PFSK-1 (cell line): ENCODE measurements around the gene PIK3CD.

Experiments used
- FOXP2 ChIP-seq: optimal IDR thresholded peaks from 2 replicates; pipeline ENCODE3; 2011; ENCODE audit warnings: borderline replicate concordance, control low read depth, inconsistent platforms; ENCODE audit not compliant: insufficient read depth; ENCODE audit errors: extremely low read length, extremely low read depth
- POLR2AphosphoS5 ChIP-seq: IDR thresholded peaks from 2 replicates; pipeline ENCODE4 v1.6.1; 2012; ENCODE audit warnings: low read depth, mild to moderate bottlenecking, control low read depth, low read length, moderate library complexity
- SIN3A ChIP-seq: IDR thresholded peaks from 2 replicates; pipeline ENCODE4 v1.6.1; 2012; ENCODE audit warnings: mild to moderate bottlenecking, low read length, moderate library complexity, borderline replicate concordance; ENCODE audit not compliant: insufficient read depth
- TAF1 ChIP-seq: IDR thresholded peaks from 2 replicates; pipeline ENCODE4 v1.6.1; 2012; ENCODE audit warnings: low read length, control low read depth, borderline replicate concordance; ENCODE audit not compliant: insufficient read depth
- TF ChIP-seq, protein P1 (sequence below), 2 experiments: IDR thresholded peaks; 2 replicates each; pipeline versions ENCODE4 v1.6.1 to v1.8.0; 2011 to 2012; ENCODE audit warnings: low read depth in 2 of 2, low read length in 2 of 2, control low read depth in 1 of 2, inconsistent platforms in 1 of 2, mild to moderate bottlenecking in 1 of 2, moderate library complexity in 1 of 2; ENCODE audit not compliant: insufficient read depth in 1 of 2

The PIK3CD gene

DNA sequence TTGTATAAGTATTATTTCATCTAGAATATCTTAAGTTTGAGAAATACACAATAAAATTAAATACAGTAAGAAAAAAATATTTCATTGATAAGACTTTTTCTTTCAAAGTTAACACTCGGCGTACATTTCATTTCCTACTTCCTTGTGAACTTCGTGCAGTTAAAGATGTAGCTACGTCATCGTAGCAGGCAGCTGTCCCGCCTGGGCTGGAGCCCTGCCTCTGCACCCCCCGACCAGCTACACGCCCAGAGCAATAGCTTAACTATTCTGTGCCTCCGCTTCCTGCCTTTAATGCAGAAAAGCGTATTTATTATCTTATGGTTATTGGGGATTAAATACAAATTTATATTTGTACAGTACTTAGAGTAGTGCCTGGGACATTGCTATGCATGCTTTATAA lies 118.8 kb downstream of the PIK3CD start:
- TF ChIP-seq, protein P1, sequence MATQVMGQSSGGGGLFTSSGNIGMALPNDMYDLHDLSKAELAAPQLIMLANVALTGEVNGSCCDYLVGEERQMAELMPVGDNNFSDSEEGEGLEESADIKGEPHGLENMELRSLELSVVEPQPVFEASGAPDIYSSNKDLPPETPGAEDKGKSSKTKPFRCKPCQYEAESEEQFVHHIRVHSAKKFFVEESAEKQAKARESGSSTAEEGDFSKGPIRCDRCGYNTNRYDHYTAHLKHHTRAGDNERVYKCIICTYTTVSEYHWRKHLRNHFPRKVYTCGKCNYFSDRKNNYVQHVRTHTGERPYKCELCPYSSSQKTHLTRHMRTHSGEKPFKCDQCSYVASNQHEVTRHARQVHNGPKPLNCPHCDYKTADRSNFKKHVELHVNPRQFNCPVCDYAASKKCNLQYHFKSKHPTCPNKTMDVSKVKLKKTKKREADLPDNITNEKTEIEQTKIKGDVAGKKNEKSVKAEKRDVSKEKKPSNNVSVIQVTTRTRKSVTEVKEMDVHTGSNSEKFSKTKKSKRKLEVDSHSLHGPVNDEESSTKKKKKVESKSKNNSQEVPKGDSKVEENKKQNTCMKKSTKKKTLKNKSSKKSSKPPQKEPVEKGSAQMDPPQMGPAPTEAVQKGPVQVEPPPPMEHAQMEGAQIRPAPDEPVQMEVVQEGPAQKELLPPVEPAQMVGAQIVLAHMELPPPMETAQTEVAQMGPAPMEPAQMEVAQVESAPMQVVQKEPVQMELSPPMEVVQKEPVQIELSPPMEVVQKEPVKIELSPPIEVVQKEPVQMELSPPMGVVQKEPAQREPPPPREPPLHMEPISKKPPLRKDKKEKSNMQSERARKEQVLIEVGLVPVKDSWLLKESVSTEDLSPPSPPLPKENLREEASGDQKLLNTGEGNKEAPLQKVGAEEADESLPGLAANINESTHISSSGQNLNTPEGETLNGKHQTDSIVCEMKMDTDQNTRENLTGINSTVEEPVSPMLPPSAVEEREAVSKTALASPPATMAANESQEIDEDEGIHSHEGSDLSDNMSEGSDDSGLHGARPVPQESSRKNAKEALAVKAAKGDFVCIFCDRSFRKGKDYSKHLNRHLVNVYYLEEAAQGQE (IDR thresholded peaks at IDR 0.05; ENCODE audit: insufficient read depth in 1 of 2, low read depth in 2 of 2, low read length in 2 of 2): no peak
- TF ChIP-seq SIN3A (no peak), TAF1 (no peak), FOXP2 (no peak), POLR2AphosphoS5 (no peak)

DNA sequence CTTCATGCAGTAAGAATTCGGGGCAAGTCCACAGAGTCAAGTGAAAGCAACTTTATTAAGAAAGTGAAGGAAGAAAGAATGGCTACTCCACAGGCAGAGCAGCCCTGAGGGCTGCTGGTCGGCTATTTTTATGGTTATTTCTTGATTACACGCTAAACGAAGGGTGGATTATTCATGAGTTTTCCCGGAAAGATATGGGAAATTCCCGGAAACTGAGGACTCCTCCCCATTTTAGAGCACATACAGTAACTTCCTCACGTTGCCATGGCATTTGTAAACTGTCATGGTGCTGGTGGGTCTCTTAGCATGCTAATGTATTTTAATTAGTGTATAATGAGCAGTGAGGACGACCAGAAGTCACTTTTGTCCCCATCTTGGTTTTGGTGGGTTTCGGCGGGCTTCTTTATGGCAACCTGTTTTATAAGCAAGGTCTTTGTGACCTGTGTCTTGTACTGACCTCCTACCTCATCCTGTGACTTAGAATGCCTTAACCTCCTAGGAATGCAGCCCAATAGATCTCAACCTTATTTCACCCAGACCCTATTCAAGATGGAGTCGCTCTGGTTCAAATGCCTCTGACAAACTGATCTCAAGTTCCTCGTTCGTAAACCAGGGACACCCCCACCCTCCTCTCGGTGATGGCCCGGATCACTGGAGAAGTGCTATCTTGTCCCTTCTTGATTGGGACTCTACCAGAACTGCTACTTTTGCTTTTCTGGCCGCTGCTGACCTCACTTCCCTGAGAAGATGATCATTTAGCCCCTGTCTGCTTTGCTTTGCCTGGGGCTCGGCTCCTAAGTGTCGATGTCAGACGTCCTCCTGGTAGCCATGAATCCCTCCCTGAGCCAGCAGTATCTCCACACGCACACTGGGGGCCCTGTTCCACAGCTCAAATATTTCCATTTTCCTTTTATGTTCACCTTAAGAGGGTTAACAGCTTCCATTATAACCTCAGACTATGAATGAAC lies 123.5 kb downstream of the PIK3CD start:
- TF ChIP-seq FOXP2: no peak
- TF ChIP-seq, protein P1 (IDR thresholded peaks at IDR 0.05; ENCODE audit: insufficient read depth in 1 of 2, low read depth in 2 of 2, low read length in 2 of 2): no peak
- TF ChIP-seq TAF1: no peak
- TF ChIP-seq SIN3A: no peak
- no peak for TF ChIP-seq POLR2AphosphoS5

DNA sequence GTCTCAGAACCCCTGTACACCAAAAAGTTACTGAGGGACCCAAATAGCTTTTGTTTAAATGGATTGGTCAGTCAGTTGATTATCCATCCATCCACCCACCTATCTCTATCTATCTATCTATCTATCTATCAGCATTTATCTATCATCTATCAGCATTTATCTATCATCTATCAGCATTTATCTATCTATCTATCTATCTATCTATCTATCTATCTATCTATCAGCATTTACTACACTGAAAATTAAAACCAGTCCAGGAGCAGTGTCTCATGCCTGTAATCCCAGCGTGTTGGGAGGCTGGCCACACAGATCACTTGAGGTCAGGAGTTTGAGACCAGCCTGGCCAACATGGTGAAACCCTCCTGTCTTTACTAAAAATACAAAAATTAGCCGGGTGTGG lies 125.2 kb downstream of the PIK3CD start:
- no peak for TF ChIP-seq FOXP2
- no peak for TF ChIP-seq SIN3A
- TF ChIP-seq POLR2AphosphoS5: no peak
- TF ChIP-seq, protein P1 (IDR thresholded peaks at IDR 0.05; ENCODE audit: insufficient read depth in 1 of 2, low read depth in 2 of 2, low read length in 2 of 2): no peak
- no peak for TF ChIP-seq TAF1
